GM12875 (cell line): ENCODE results near the gene GPA33.

Experiments used
- H3K4me3 ChIP-seq: one replicate; pipeline ENCODE4 v1.5.1; 2011; ENCODE audit warnings: low read depth, low read length, control low read depth
- CTCF ChIP-seq: IDR thresholded peaks from 2 replicates; pipeline ENCODE4 v1.5.1; 2011; ENCODE audit warnings: low read depth, mild to moderate bottlenecking, control low read depth, inconsistent platforms, low read length, moderate library complexity, borderline replicate concordance; ENCODE audit not compliant: insufficient read depth

Gene GPA33

GRCh38 chr1:167135281-167135840 is 45.2 kb upstream of the GPA33 start:
- no peak overlapping the region for H3K4me3 ChIP-seq
- TF ChIP-seq CTCF, result no peak

GRCh38 chr1:167132301-167133010 is 42.3 kb upstream of the GPA33 start:
- TF ChIP-seq CTCF, result no peak
- no peak overlapping the region for H3K4me3 ChIP-seq

- H3K4me3 ChIP-seq, result no peak overlapping the region
- no peak for TF ChIP-seq CTCF
Observed at GRCh38 chr1:167130829-167131510, 40.8 kb upstream of the GPA33 start.

- no peak overlapping the region for H3K4me3 ChIP-seq
- no peak for TF ChIP-seq CTCF
Observed at GRCh38 chr1:167128261-167129227, 38.4 kb upstream of the GPA33 start.

- no peak for TF ChIP-seq CTCF
- no peak overlapping the region for H3K4me3 ChIP-seq
Observed at GRCh38 chr1:167127661-167128060, 37.5 kb upstream of the GPA33 start.

GRCh38 chr1:167127236-167127635 is 37.1 kb upstream of the GPA33 start:
- no peak for TF ChIP-seq CTCF
- H3K4me3 ChIP-seq, result no peak overlapping the region
